Hepatocyte (in vitro differentiated cells): ENCODE measurements around the gene OR56A5.

Experiments used
- CTCF ChIP-seq: fragments of 200-600 bp; sonication (generic); IDR thresholded peaks from 2 replicates; pipeline ENCODE4 v1.5.1; 2016; ENCODE audit warnings: antibody characterized with exemption, mild to moderate bottlenecking; ENCODE audit not compliant: poor library complexity
- EZH2 ChIP-seq: fragments of 200-600 bp; sonication (generic); IDR thresholded peaks from 2 replicates; pipeline ENCODE4 v1.6.1; 2016; ENCODE audit warnings: antibody characterized with exemption, mild to moderate bottlenecking, borderline replicate concordance

- TF ChIP-seq CTCF (no peak), EZH2 (no peak)
Observed at GRCh38 chr11:5967708-5968107, 586 bp downstream of the OR56A5 start.
